ENCODE data around the gene MYB. TPM values are rescaled to one million over a fixed set of nuclear protein-coding genes. Genes with fewer than 3 reads are reported as not detected.

Gene MYB
- total RNA-seq, 1 donor from 2014 or later = 0.83 TPM

DNA sequence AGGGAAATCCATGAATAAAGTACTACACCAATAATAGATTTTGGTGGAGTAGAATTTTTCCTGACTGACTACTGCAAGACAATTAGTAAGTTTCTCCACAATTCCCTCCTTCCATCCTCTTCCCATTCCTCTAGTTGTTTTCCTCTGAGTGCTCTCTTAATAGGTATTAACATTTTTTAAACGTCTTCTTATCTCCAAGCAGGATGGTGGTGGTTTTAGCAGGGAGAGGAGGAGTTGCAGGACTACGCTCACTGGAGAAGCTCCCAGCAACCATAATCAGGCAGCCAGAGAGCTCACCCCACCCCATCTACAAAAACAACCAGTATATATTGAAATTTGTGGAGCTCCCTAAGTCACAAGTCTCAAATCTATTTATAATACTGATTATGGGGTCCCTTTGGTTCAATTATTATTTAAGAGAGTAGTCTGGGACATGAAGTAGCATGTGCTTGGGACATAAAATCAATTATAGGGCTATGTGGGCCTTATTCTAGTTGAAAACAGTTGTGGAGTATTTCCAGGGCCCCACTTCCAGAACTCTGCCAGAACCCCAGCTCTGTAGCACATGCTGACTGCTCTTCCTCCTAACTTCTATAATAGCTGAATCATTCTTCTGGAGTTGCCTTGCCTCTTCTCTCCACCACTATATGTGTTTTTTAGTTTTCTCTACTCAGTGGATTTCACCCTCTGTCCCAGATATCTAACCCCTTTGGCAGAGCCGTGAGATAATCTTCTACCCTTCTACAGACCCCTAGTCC is 49.8 kb downstream of the MYB start:
- TF ChIP-seq, protein P1, sequence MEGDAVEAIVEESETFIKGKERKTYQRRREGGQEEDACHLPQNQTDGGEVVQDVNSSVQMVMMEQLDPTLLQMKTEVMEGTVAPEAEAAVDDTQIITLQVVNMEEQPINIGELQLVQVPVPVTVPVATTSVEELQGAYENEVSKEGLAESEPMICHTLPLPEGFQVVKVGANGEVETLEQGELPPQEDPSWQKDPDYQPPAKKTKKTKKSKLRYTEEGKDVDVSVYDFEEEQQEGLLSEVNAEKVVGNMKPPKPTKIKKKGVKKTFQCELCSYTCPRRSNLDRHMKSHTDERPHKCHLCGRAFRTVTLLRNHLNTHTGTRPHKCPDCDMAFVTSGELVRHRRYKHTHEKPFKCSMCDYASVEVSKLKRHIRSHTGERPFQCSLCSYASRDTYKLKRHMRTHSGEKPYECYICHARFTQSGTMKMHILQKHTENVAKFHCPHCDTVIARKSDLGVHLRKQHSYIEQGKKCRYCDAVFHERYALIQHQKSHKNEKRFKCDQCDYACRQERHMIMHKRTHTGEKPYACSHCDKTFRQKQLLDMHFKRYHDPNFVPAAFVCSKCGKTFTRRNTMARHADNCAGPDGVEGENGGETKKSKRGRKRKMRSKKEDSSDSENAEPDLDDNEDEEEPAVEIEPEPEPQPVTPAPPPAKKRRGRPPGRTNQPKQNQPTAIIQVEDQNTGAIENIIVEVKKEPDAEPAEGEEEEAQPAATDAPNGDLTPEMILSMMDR (IDR thresholded peaks at IDR 0.05) = no peak
- Mint-ChIP-seq H3K4me3 (ENCODE audit: unreplicated experiment) (no peak overlapping the region), H3K27me3 (ENCODE audit: unreplicated experiment) (no peaks in the 10 kb centered on the region), H3K4me1 (ENCODE audit: unreplicated experiment) (peaks cover 4% of the 10 kb centered on the region), H3K9me3 (ENCODE audit: unreplicated experiment) (no peaks in the 10 kb centered on the region), H3K36me3 (ENCODE audit: unreplicated experiment) (no peaks in the 10 kb centered on the region), H3K27ac (ENCODE audit: unreplicated experiment) (no peak overlapping the region)
- DNase-seq (ENCODE audit: extremely low spot score, unreplicated experiment) = no peak

DNA sequence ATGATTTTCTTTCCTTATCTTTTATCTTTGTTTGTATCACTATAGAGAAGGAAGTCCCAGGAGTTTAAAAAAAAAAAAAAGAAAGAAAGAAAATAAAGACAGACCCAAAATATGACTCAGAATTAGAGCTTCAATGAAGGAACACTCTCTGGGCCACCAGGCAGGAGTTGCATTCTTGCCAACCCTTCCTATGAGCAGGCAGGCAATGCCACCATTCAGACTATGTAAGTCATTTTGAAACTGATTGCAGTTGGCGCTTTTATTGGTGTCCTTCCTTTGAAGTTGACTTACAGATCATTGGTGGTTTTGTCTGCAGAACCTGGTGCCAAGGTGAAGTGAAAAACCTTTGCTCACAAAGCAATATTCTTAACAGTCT is 50.3 kb downstream of the MYB start:
- Mint-ChIP-seq H3K4me1 (ENCODE audit: unreplicated experiment) (peaks cover 4% of the 10 kb centered on the region), H3K36me3 (ENCODE audit: unreplicated experiment) (no peaks in the 10 kb centered on the region), H3K27ac (ENCODE audit: unreplicated experiment) (no peak overlapping the region), H3K27me3 (ENCODE audit: unreplicated experiment) (no peaks in the 10 kb centered on the region), H3K9me3 (ENCODE audit: unreplicated experiment) (no peaks in the 10 kb centered on the region), H3K4me3 (ENCODE audit: unreplicated experiment) (no peak overlapping the region)
- DNase-seq (ENCODE audit: extremely low spot score, unreplicated experiment) = no peak
- TF ChIP-seq, protein P1 (IDR thresholded peaks at IDR 0.05) = no peak

DNA sequence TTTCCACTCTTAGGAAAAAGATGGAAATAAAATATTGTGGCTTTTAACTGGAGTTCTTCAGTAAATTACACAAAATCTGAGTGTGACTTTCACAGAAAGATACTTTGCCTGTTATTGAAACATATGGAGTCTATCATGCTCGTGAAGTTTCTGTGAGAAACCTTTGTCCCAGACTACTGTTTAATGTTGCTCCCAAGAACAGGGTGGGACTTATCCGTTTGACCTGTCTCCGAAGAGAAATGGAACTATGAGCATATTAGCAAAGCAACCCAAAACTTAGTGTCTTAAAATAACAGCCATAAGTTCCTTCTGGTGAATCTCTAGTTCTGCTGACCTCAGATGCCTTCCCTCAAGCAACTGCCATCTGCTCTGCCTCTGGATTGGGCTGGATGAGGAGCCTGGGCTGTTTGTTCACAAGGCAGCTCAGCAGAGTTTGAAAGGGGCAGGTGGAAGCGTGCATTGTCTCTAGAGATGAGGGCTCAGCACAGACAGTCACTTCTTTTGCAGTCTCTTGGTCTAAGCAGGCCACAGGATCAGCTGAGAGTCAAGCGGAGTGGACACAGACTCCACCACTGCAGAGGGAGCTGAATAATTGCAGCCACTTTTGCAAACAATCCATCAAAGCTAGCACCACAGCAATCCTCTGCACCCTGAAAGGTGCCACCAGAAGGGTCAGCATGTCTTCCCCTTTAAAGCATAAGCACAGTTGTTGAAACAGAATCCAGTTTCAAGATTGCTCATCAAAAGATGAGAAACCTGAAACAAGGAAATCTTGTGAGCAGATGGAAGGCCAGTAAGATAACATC is 52.8 kb downstream of the MYB start:
- TF ChIP-seq, protein P1 (IDR thresholded peaks at IDR 0.05) = no peak
- Mint-ChIP-seq H3K36me3 (ENCODE audit: unreplicated experiment) (no peaks in the 10 kb centered on the region), H3K4me3 (ENCODE audit: unreplicated experiment) (no peak overlapping the region), H3K4me1 (ENCODE audit: unreplicated experiment) (peaks cover 4% of the 10 kb centered on the region), H3K27me3 (ENCODE audit: unreplicated experiment) (no peaks in the 10 kb centered on the region), H3K27ac (ENCODE audit: unreplicated experiment) (no peak overlapping the region), H3K9me3 (ENCODE audit: unreplicated experiment) (no peaks in the 10 kb centered on the region)
- no peak for DNase-seq (ENCODE audit: extremely low spot score, unreplicated experiment)

DNA sequence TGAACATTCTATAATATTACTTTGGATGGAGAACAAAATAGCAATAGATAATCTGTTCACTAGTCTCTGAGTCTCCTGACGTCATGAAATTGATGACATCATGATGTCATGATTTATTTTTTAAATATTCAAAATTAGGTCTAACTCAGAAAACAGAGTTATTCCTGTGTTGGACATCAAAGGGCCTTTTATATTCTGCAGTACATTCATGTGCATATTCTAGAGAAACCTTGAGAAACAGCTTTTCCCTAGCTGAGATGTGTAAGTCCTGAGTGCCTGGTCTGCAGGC is 53.3 kb downstream of the MYB start:
- peaks cover 4% of the 10 kb centered on the region for H3K4me1 Mint-ChIP-seq (ENCODE audit: unreplicated experiment)
- H3K4me3 Mint-ChIP-seq (ENCODE audit: unreplicated experiment) = no peak overlapping the region
- no peak overlapping the region for H3K27ac Mint-ChIP-seq (ENCODE audit: unreplicated experiment)
- TF ChIP-seq, protein P1 (IDR thresholded peaks at IDR 0.05) = no peak
- no peaks in the 10 kb centered on the region for H3K27me3 Mint-ChIP-seq (ENCODE audit: unreplicated experiment)
- DNase-seq (ENCODE audit: extremely low spot score, unreplicated experiment) = no peak
- H3K36me3 Mint-ChIP-seq (ENCODE audit: unreplicated experiment) = no peaks in the 10 kb centered on the region
- H3K9me3 Mint-ChIP-seq (ENCODE audit: unreplicated experiment) = no peaks in the 10 kb centered on the region

DNA sequence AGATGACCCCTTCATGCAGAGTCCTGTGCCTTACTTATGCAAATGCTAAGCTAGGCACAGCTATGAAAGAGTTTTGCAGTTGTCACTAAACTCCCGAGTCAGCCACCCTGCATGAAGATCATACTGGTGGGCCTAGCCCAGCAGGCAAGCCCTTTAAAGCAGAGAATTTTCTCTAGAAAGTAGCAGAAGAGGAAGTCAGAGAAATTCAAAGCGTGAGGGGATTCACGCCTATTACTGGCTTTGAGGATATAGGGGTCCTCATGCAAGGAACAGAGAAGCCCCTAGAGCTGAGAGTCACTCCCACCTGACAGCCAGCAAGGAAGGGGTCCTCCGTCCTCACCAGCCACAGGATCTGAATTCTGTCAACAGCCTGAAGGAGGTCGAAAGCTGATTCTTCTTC is 54.6 kb downstream of the MYB start:
- no peaks in the 10 kb centered on the region for H3K9me3 Mint-ChIP-seq (ENCODE audit: unreplicated experiment)
- no peaks in the 10 kb centered on the region for H3K36me3 Mint-ChIP-seq (ENCODE audit: unreplicated experiment)
- TF ChIP-seq, protein P1 (IDR thresholded peaks at IDR 0.05) = no peak
- H3K27me3 Mint-ChIP-seq (ENCODE audit: unreplicated experiment) = no peaks in the 10 kb centered on the region
- H3K4me3 Mint-ChIP-seq (ENCODE audit: unreplicated experiment) = no peak overlapping the region
- peaks cover 4% of the 10 kb centered on the region for H3K4me1 Mint-ChIP-seq (ENCODE audit: unreplicated experiment)
- no peak overlapping the region for H3K27ac Mint-ChIP-seq (ENCODE audit: unreplicated experiment)
- DNase-seq (ENCODE audit: extremely low spot score, unreplicated experiment) = no peak
